Activated CD4-positive, CD25-positive, alpha-beta regulatory T cell treated with anti-CD3 and anti-CD28 coated beads, Interleukin-2, amount 50 U/mL, for 72 hours (primary cell): Measurements from ENCODE around the gene SCP2D1.
"Not testable (repeated sequence)": the region's sequence is repeated elsewhere in the genome, so short reads cannot be mapped to it uniquely, and the experiment has no call there.

Source experiments
- DNase-seq: peaks from one replicate; pipeline ENCODE4 v3.0.0; 2021

SCP2D1 gene

DNA sequence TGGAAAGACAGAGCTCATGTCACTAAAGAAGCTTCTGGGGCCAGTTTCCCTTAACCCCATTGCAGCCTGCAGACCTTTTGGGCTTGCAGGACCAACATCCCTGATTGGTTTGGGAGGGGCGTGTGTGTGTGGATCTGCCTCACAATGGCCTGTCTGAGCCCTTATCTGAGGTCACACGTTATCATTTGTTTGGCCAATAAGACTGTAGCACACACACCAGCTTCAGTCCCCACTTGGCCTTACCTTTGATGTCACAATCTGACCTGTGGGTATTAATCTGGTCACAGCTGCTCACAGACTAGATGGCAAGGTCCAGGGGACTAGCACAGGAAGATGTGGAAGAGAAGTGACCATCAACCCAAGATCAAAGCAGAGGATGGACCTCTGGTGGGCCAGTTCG, at the start of gene SCP2D1:
TSS of gene SCP2D1 (plus strand) at position 301 of the 400 bp plus-strand sequence. CDS start at position 334, 33 bp downstream.
- DNase-seq = no peak

- DNase-seq = no peak
These were observed 45.9 kb upstream of the SCP2D1 start for GRCh38 chr20:18767676-18768075.

- DNase-seq = no peak
These were observed 40.0 kb upstream of the SCP2D1 start for GRCh38 chr20:18773566-18773965.

- no peak for DNase-seq
These were observed 39.4 kb upstream of the SCP2D1 start for GRCh38 chr20:18774207-18774606.

DNA sequence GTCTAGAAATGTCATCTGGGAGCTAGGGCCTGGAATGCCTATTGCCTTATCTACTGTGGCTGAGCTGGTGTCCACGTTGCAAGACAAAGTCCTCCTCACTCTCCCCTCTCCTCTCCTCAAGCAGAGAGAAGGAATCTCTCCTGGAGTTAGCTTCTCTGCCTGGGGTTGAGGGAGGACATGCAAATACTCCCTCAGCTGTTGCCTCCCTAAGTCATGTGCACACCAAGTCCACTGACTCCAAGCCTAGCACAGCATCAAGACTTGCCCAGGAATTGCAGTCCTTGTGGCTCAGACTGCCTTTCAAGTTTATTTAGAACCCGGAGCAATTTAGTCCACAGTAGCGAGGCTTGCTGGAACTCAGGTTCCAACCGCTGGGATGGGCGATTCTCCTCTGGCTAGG, 38.0 kb upstream of the SCP2D1 start:
- no peak for DNase-seq

DNA sequence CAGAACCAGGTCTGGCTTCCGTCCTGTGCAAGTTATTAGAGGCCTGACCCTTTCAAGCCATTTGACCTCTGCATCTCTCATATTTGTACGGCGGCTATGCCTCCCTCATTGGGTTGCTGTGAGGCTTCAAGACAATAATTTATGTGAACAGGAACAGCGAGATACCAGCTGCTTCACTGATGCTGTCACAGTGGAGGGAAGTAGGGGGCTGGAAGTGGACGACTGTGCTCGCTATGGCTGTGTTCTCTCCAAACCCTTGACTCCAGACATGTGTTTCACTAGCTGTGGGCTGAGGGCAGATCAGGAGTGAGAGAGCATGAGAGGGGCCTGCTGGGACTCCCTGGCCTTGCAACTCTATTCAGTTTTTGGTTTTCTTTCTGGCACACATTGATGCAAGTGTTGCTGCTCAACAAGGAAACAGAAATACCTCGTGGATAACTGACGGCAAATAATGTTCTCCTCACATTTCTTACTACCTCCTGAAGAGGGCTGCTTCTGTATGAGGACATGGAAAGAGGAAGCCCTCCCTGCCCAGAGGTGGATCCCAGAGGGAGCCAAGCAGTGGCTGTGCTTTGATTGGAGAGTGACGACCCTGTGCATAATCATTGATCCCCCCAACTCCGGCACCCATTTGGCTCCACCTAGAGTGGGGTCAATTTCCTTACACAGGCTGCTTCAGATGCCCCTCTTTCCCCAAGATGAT, 34.7 kb upstream of the SCP2D1 start:
- no peak for DNase-seq

DNA sequence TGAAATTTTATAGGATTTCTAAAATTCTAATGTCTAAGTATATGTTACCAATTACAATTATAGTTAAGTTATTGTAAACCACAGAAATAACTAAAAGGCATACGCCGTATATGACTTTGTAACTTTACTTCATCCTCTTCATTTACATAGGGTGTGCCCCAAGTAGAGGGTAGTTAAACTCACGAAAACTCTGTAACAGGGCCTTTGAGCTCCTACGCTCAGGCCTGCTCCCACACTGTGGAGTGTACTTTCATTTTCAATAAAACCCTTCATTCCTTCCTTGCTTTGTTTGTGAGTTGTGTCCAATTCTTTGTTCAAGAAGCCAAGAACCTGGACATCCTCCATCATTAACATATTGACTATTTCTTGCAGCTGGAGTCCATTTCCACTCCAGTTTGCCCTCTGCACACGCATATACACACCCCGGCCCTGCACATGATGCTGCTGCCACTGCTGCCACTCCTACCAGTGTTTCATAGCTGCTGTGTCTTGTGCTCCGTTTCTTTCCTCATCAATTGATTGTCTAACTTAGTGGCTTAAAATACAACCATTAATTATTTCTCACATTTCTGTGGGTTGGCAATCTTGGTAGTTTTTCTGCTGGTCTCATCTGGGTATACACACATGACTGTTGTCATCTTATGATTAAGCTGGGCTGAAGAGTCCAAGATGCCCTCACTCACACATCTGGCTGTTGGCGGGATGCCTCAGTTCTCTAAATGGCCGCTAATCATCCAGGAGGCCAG, 33.0 kb upstream of the SCP2D1 start:
- no peak for DNase-seq

GRCh38 chr20:18781509-18781908, 32.1 kb upstream of the SCP2D1 start:
- DNase-seq = no peak

DNA sequence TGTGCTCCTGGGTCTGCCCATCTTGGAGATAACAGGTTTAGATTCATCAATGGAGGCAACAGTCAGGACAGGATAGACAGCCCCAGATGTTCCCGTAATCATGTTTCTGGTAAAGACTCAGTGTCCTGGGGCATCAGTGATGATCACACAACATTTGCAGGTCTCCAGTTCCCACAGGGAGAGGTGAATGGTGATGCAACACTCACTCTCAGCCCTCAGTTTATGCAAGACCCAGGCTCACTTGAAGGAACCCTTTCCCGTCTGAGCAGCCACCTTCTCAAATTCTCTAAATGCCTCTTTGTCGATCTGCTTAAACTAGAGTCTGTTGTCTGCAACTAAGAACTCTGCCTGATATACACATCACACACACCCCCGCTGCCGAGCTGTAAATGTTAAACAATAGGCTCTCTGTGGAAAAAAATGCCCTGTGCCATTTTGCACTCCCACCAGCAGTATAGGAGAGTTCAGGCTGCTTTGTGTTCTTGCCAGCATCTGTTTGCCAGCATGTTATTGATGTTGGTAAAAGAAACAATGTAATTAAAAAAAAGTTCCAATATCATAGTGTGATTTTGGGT, 30.1 kb upstream of the SCP2D1 start:
- no peak for DNase-seq

DNA sequence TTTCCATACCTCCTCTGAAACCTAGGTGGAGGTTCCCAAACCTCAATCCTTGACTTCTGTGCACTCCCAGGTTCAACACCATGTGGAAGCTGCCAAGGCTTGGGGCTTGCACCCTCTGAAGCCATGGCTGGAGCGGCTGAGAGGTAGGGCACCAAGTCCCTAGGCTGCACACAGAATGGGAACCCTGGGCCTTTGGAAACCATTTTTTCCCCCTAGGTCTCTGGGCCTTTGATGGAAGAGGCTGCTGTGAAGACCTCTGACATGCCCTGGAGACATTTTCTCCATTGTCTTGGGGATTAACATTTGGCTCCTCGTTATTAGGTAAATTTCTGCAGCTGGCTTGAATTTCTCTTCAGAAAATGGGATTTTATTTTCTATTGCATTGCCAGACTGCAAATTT, 26.5 kb upstream of the SCP2D1 start:
- not testable (repeated sequence) for DNase-seq

DNA sequence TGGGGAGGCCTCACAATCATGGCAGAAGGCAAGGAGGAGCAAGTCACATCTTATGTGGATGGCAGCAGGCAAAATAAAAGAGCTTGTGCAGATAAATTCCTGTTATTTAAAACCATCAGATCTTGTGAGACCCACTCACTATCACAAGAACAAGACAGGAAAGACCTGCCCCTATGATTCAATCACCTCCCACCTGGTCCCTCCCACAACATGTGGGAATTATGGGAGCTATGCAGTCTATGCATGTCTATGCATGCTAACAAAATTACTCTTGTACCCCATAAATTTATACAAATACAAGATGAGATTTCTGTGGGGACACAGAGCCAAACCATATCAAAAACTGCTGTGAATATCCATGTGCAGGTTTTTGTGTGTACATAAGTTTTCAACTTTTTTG, 25.6 kb upstream of the SCP2D1 start:
- DNase-seq = no peak

DNA sequence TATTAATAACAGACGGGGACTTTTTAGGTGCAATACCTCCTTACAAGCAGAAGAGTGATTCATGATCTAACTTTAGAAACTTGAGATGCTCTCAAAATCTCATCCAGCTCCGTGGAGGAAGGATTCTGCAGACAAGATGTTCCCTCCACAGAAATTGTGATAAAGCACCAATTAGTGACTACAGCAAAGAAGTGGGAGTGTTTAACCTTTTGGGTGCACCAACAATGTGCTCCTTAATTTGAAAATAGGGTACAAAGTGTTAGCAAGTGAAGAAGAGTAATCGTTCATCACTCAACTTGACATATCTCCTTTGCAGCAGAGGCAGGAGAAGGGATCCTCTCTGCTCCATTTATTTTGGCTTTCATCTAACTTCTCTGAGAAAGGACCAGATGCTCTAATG, 22.8 kb upstream of the SCP2D1 start:
- DNase-seq = no peak

DNA sequence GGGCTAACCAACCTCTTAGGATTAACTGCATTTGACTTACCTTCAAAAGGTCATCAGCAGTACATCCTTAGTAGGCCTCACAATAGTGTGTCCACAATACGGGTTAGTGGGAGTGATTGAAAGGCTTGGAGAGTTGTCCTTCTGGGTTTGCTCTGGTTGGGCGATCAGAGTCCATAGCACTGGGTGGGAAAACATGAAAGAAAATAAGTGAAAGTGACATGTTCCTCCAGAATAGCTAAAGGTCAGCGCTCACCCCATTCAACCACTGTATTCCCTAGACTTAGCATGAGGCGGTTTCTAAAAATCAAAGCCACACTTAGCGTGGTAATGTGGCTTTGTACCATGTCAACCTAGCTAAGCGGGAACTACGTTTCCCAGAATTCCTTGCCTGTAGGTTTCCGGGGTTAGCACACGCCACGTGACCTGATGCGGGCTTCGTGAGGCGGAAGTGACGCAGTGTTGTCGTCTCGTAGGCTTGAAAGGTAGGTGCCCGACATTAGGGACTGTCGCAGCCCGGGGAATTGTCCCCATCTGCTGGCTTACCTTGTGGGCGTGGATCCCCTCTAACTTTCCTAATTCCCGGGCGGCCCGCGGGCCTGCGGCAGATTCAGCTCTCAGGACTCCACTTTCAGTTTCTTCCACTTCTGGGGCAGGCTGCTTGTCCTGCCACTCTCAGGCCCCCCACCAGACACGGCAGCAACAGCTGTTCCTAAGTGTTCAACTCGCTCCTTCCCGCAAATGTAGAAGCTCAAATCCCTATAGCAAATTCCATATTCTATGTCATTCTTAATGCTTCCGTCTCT, 19.8 kb upstream of the SCP2D1 start:
- peak; percentile 79 for DNase-seq

DNA sequence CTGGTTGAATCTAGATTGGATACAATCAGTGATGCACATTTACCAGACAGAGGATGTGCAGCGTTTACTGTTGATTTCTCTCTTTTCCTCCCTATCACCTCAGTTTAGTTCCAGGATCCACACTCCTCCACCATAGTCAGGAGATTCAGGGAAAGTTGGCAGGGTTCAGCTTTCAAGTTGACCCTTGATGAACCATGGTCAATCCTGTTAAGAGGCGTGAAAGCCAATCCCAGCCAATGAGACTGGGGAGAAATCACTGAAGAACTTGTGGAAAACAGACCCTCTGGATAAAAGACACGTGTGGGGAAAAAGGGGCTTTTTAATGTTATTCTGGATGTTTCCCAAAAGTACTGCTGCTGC, 19.2 kb upstream of the SCP2D1 start:
- no peak for DNase-seq

GRCh38 chr20:18795366-18795765, 18.2 kb upstream of the SCP2D1 start:
- no peak for DNase-seq

- no peak for DNase-seq
These were observed 17.2 kb upstream of the SCP2D1 start for GRCh38 chr20:18796282-18796833.

GRCh38 chr20:18801516-18801915, 12.1 kb upstream of the SCP2D1 start:
- no peak for DNase-seq

GRCh38 chr20:18802012-18802634, 11.5 kb upstream of the SCP2D1 start:
- DNase-seq = no peak

DNA sequence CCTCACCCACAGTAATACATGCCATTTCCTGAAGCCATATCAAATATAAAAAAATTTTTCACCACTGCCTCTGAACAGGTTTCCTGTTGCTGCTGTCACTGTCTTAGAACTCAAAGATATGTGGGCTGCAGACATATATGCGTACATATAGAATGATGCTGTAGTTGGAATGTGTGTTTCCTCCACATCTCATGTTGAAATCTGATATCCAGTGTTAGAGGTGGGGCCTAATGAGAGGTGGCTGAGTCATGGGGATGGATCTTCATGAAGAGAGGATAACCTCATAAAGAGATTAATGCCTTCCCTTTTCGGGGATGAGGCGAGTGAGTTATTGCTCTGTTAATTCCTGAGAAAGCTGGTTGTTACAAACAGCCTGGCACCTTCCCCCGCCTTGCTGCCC, 7.7 kb upstream of the SCP2D1 start:
- DNase-seq = no peak

DNA sequence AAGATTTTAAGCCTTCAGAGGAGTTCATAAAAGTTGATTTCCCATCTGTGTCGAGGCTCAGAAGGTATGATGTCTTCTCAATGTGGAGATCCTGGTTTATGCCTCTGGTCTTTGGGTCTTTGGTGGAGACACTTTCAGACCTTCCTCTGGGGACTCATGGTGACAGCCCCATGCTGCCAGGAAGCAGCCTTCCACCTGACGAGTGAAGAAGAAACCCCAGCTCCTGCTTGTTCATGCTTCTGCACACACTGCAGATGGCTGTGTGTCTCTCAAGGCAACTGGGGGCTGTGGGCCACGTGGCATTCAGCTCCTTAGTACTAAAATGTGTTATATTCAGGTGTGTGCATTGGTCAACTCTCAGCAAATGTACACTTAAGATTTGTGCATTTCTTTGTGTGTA, 4.9 kb upstream of the SCP2D1 start:
- no peak for DNase-seq

GRCh38 chr20:18811186-18811585, 2.4 kb upstream of the SCP2D1 start:
- no peak for DNase-seq

DNA sequence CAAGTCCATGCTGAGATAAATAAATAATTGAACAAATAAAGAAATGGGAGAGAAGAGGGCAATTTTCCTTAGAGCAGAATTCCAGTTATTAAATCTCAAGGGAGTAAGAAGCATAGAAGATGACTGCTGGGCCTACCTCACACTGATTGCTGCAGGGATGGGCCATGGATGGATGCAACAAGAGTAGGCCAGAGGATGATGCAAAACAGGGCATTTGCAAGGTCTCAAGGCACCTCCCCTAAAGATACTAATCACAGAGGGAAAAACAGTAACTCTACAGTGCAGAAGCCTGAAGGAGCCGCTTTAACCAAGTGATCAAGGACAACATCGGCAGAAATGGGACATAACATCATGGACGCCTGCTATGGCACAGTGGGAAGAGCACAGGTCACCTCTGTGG, 1.7 kb upstream of the SCP2D1 start:
- DNase-seq = no peak
